Measurements from ENCODE around the gene SLX4.

The SLX4 gene

GRCh38 chr16:3601614-3602319, 9.6 kb downstream of the SLX4 start:
- DNase-seq (ENCODE audit: low spot score), result no peak

GRCh38 chr16:3599922-3600321, 11.5 kb downstream of the SLX4 start:
- no peak for DNase-seq (ENCODE audit: low spot score)

GRCh38 chr16:3599121-3599520, 12.3 kb downstream of the SLX4 start:
- no peak for DNase-seq (ENCODE audit: low spot score)

- DNase-seq (ENCODE audit: low spot score), result no peak
Observed at GRCh38 chr16:3598236-3598635, 13.2 kb downstream of the SLX4 start.

GRCh38 chr16:3597676-3598075, 13.7 kb downstream of the SLX4 start:
- no peak for DNase-seq (ENCODE audit: low spot score)

- DNase-seq (ENCODE audit: low spot score), result no peak
Observed at GRCh38 chr16:3597226-3597625, 14.2 kb downstream of the SLX4 start.

- no peak for DNase-seq (ENCODE audit: low spot score)
Observed at GRCh38 chr16:3596101-3596861, 15.1 kb downstream of the SLX4 start.

- DNase-seq (ENCODE audit: low spot score), result no peak
Observed at GRCh38 chr16:3595521-3596021, 15.8 kb downstream of the SLX4 start.

GRCh38 chr16:3595110-3595486, 16.3 kb downstream of the SLX4 start:
- no peak for DNase-seq (ENCODE audit: low spot score)

- DNase-seq (ENCODE audit: low spot score), result no peak
Observed at GRCh38 chr16:3594316-3595109, 16.9 kb downstream of the SLX4 start.

- DNase-seq (ENCODE audit: low spot score), result no peak
Observed at GRCh38 chr16:3592559-3592958, 18.8 kb downstream of the SLX4 start.

GRCh38 chr16:3591991-3592390, 19.4 kb downstream of the SLX4 start:
- no peak for DNase-seq (ENCODE audit: low spot score)

- DNase-seq (ENCODE audit: low spot score), result no peak
Observed at GRCh38 chr16:3591436-3591803, 20.0 kb downstream of the SLX4 start.

- DNase-seq (ENCODE audit: low spot score), result no peak
Observed at GRCh38 chr16:3590736-3591435, 20.5 kb downstream of the SLX4 start.

GRCh38 chr16:3589991-3590701, 21.3 kb downstream of the SLX4 start:
- DNase-seq (ENCODE audit: low spot score), result no peak

GRCh38 chr16:3589441-3589921, 21.9 kb downstream of the SLX4 start:
- DNase-seq (ENCODE audit: low spot score), result no peak

GRCh38 chr16:3589001-3589400, 22.4 kb downstream of the SLX4 start:
- DNase-seq (ENCODE audit: low spot score), result no peak

- DNase-seq (ENCODE audit: low spot score), result no peak
Observed at GRCh38 chr16:3587547-3588110, 23.8 kb downstream of the SLX4 start.

- DNase-seq (ENCODE audit: low spot score), result no peak
Observed at GRCh38 chr16:3584412-3584811, 27.0 kb downstream of the SLX4 start.

- DNase-seq (ENCODE audit: low spot score), result no peak
Observed at GRCh38 chr16:3583303-3584038, 27.9 kb downstream of the SLX4 start.
